SK-N-SH (cell line): ENCODE results near the gene ATG3. TPM values are rescaled to one million over a fixed set of nuclear protein-coding genes. Genes with fewer than 3 reads are reported as not detected.

Experiments
- CTCF ChIA-PET: fragments of 300-600, 350-600 bp; formaldehyde crosslinking; extraction: SDS; loops from one replicate; lab custom pipeline; 2021; lab: Yijun Ruan, JAX
- POLR2A ChIA-PET: fragments of 350-600 bp; sonication (Branson Sonifier 250); formaldehyde crosslinking; extraction: SDS; loops from one replicate; lab custom pipeline; 2020; ENCODE audit warnings: antibody characterized with exemption, inconsistent platforms; lab: Yijun Ruan, JAX
- DNase-seq: peaks from one replicate; pipeline ENCODE4 v3.0.0; 2012
- H2AFZ ChIP-seq: fragments of 200-600 bp; sonication (generic); 2 replicates; pipeline ENCODE4 v1.8.1; 2016; ENCODE audit warnings: antibody characterized with exemption, mild to moderate bottlenecking, low read depth
- H3F3A ChIP-seq: fragments of 200-600 bp; sonication (generic); replicated peaks from 2 replicates; pipeline ENCODE3; 2016; ENCODE audit warnings: antibody characterized with exemption, mild to moderate bottlenecking; ENCODE audit not compliant: insufficient read depth
- H3K27ac ChIP-seq, 2 experiments: fragments of 200-500 bp in 1 of 2; fragments of 200-600 bp in 1 of 2; sonication (Bioruptor generic) in 1 of 2; sonication (generic), shearing (Covaris generic) in 1 of 2; 2 replicates each; pipeline versions ENCODE4 v1.5.1 to v1.6.1; 2014 to 2016; ENCODE audit warnings: low read depth in 2 of 2, inconsistent platforms in 1 of 2, low read length in 1 of 2, mild to moderate bottlenecking in 1 of 2, mixed read lengths in 1 of 2
- H3K27me3 ChIP-seq: fragments of 200-600 bp; sonication (generic), shearing (Covaris generic); 2 replicates; pipeline ENCODE4 v1.6.1; 2016; ENCODE audit warnings: mixed run types; ENCODE audit not compliant: insufficient read depth
- H3K36me3 ChIP-seq, 2 experiments: fragments of 200-500 bp in 1 of 2; fragments of 200-600 bp in 1 of 2; sonication (Bioruptor generic) in 1 of 2; sonication (generic) in 1 of 2; replicated peaks in 1 of 2; 2 replicates each; pipeline versions ENCODE3 to v1.5.1; 2014 to 2016; ENCODE audit warnings: low read length in 1 of 2, mild to moderate bottlenecking in 1 of 2; ENCODE audit not compliant: insufficient read depth in 2 of 2, control insufficient read depth in 1 of 2
- H3K4me1 ChIP-seq, 2 experiments: fragments of 200-500 bp in 1 of 2; fragments of 200-600 bp in 1 of 2; sonication (Bioruptor generic) in 1 of 2; sonication (generic), shearing (Covaris generic) in 1 of 2; 2 replicates each; pipeline versions ENCODE4 v1.5.1 to v1.6.1; 2014 to 2016; ENCODE audit warnings: low read depth in 1 of 2, low read length in 1 of 2, mixed run types in 1 of 2; ENCODE audit not compliant: insufficient read depth in 2 of 2, control insufficient read depth in 1 of 2
- H3K4me2 ChIP-seq: fragments of 200-600 bp; sonication (generic), shearing (Covaris generic); 2 replicates; pipeline ENCODE4 v1.6.1; 2017; ENCODE audit warnings: mixed run types
- H3K4me3 ChIP-seq, 2 experiments: fragments of 200-500 bp in 1 of 2; fragments of 200-600 bp in 1 of 2; sonication (Bioruptor generic) in 1 of 2; sonication (generic), shearing (Covaris generic) in 1 of 2; 2 replicates each; pipeline versions ENCODE4 v1.5.1 to v1.8.1; 2014 to 2016; ENCODE audit warnings: low read depth in 2 of 2, inconsistent platforms in 1 of 2, low read length in 1 of 2, mild to moderate bottlenecking in 1 of 2, mixed read lengths in 1 of 2, moderate library complexity in 1 of 2
- H3K79me2 ChIP-seq: fragments of 200-600 bp; sonication (generic); 2 replicates; pipeline ENCODE4 v1.8.1; 2017; ENCODE audit warnings: mild to moderate bottlenecking; ENCODE audit not compliant: insufficient read depth
- H3K9ac ChIP-seq: fragments of 200-600 bp; sonication (generic); 2 replicates; pipeline ENCODE4 v1.6.1; 2017; ENCODE audit warnings: mixed run types
- H3K9me2 ChIP-seq: fragments of 200-600 bp; sonication (generic); 2 replicates; pipeline ENCODE4 v1.6.1; 2017; ENCODE audit warnings: mixed run types
- H3K9me3 ChIP-seq: fragments of 200-600 bp; sonication (generic); 2 replicates; pipeline ENCODE4 v1.6.1; 2017; ENCODE audit warnings: mixed run types, mild to moderate bottlenecking, moderate library complexity
- H4K20me1 ChIP-seq: fragments of 200-600 bp; sonication (generic); 2 replicates; pipeline ENCODE4 v1.6.1; 2017; ENCODE audit warnings: mild to moderate bottlenecking, mixed run types; ENCODE audit not compliant: insufficient read depth
- CHD2 ChIP-seq: fragments of 150-350 bp; IDR thresholded peaks from 2 replicates; pipeline ENCODE4 v1.6.1; 2018; ENCODE audit warnings: low read length; ENCODE audit not compliant: partially characterized antibody
- CTCF ChIP-seq: fragments of 200-600 bp; sonication (generic); IDR thresholded peaks from 2 replicates; pipeline ENCODE4 v1.6.1; 2017; ENCODE audit warnings: antibody characterized with exemption, mild to moderate bottlenecking, moderate library complexity
- EP300 ChIP-seq, 2 experiments: IDR thresholded peaks; 2 replicates each; pipeline versions ENCODE4 v1.4.0 to v1.6.1; 2012; ENCODE audit warnings: borderline replicate concordance in 1 of 2, low read depth in 1 of 2, low read length in 1 of 2
- EZH2phosphoT487 ChIP-seq: fragments of 200-600 bp; sonication (generic); IDR thresholded peaks from 2 replicates; pipeline ENCODE4 v1.6.1; 2017; ENCODE audit warnings: low read depth, mixed run types, mild to moderate bottlenecking, antibody characterized with exemption, moderate library complexity, borderline replicate concordance
- GABPA ChIP-seq: IDR thresholded peaks from 2 replicates; pipeline ENCODE4 v1.4.0; 2012; ENCODE audit warnings: low read depth, mild to moderate bottlenecking
- GATA2 ChIP-seq: sonication (generic); formaldehyde crosslinking; IDR thresholded peaks from 2 replicates; pipeline ENCODE4 v1.5.0; 2020; ENCODE audit warnings: mild to moderate bottlenecking, missing genetic modification reagents
- MEF2A ChIP-seq: IDR thresholded peaks from 2 replicates; pipeline ENCODE4 v1.4.0; 2012; ENCODE audit warnings: low read depth, borderline replicate concordance
- MXI1 ChIP-seq: IDR thresholded peaks from 2 replicates; pipeline ENCODE4 v1.6.1; 2012; ENCODE audit warnings: mild to moderate bottlenecking, low read depth, low read length, improper control_type of control experiment
- NRF1 ChIP-seq: IDR thresholded peaks from 2 replicates; pipeline ENCODE4 v1.6.1; 2012; ENCODE audit warnings: low read depth, mild to moderate bottlenecking, low read length
- RCOR1 ChIP-seq: fragments of 150-350 bp; IDR thresholded peaks from 2 replicates; pipeline ENCODE4 v1.6.1; 2017; ENCODE audit warnings: antibody characterized with exemption, low read length
- REST ChIP-seq: IDR thresholded peaks from 2 replicates; pipeline ENCODE4 v1.6.1; 2012; ENCODE audit warnings: mild to moderate bottlenecking, low read depth, low read length, moderate library complexity
- RFX5 ChIP-seq: IDR thresholded peaks from 2 replicates; pipeline ENCODE4 v1.6.1; 2012; ENCODE audit warnings: mild to moderate bottlenecking, improper control_type of control experiment, low read length
- SIN3A ChIP-seq: IDR thresholded peaks from 2 replicates; pipeline ENCODE4 v1.6.1; 2012; ENCODE audit warnings: low read depth, mild to moderate bottlenecking, low read length, moderate library complexity, borderline replicate concordance
- SMC3 ChIP-seq: IDR thresholded peaks from 2 replicates; pipeline ENCODE4 v1.6.1; 2012; ENCODE audit warnings: low read depth, low read length, improper control_type of control experiment
- TAF1 ChIP-seq: IDR thresholded peaks from 2 replicates; pipeline ENCODE4 v1.6.1; 2012; ENCODE audit warnings: low read depth, mild to moderate bottlenecking, low read length, moderate library complexity, borderline replicate concordance
- TCF12 ChIP-seq: IDR thresholded peaks from 2 replicates; pipeline ENCODE4 v1.4.0; 2012
- USF2 ChIP-seq: fragments of 150-350 bp; IDR thresholded peaks from 2 replicates; pipeline ENCODE4 v1.6.1; 2017; ENCODE audit warnings: antibody characterized with exemption, low read length, low read depth, borderline replicate concordance
- YY1 ChIP-seq: IDR thresholded peaks from 2 replicates; pipeline ENCODE4 v1.4.0; 2012; ENCODE audit warnings: low read depth, mild to moderate bottlenecking
- WGBS: methylation state at CpG from one replicate; pipeline ENCODE4 v1.1.6; 2017; ENCODE audit warnings: low lambda C conversion rate; 5-methylcytosine and 5-hydroxymethylcytosine counted together
- polyA plus RNA-seq, 3 experiments: library from polyadenylated mRNA; depleted of rRNA; stranded (reverse); fragments of >200 nt; gene quantifications; 2 replicates each; pipeline ENCODE4 v1.2.3, GENCODE V29; 2012

The ATG3 gene
- polyA plus RNA-seq, 1 of the 3 experiments (the other 2 are of a cell fraction) = 38.8 TPM

- DNase-seq = no peak
- TF ChIP-seq RCOR1 (no peak), SIN3A (no peak), SMC3 (no peak), CTCF (no peak), GATA2 (CRISPR knock-in tag) (no peak), YY1 (no peak), REST (no peak), GABPA (no peak), EZH2phosphoT487 (no peak), EP300 (IDR thresholded peaks at IDR 0.05; ENCODE audit: borderline replicate concordance in 1 of 2, low read depth in 1 of 2, low read length in 1 of 2) (no peak), MEF2A (no peak), TAF1 (no peak), NRF1 (no peak), RFX5 (no peak), TCF12 (no peak), USF2 (no peak), MXI1 (no peak), CHD2 (no peak)
- no peak overlapping the region for H3K4me3 ChIP-seq
- H2AFZ ChIP-seq = no peak overlapping the region
- no peaks in the 10 kb centered on the region for H3K9me3 ChIP-seq
- no peak overlapping the region for H3K27ac ChIP-seq
- H4K20me1 ChIP-seq = no peaks in the 10 kb centered on the region
- no peaks in the 10 kb centered on the region for H3K4me1 ChIP-seq
- H3K9ac ChIP-seq = no peak overlapping the region
- CTCF ChIA-PET = no interaction called here
- no peaks in the 10 kb centered on the region for H3K79me2 ChIP-seq
- no peak overlapping the region for H3K4me2 ChIP-seq
- H3K9me2 ChIP-seq = no peaks in the 10 kb centered on the region
- H3K36me3 ChIP-seq = no peaks in the 10 kb centered on the region
- POLR2A ChIA-PET = no interaction called here
- H3K27me3 ChIP-seq = no peaks in the 10 kb centered on the region
- WGBS = 59% methylated on average over 11 of the region's 11 CpGs
- H3F3A ChIP-seq = no peaks in the 10 kb centered on the region
Observed at GRCh38 chr3:112497897-112498548, 63.7 kb downstream of the ATG3 start.
